HEK293T (cell line): Measurements from ENCODE around the gene LTN1.

Experiments
- CTCF ChIA-PET: fragments of 350-600 bp; formaldehyde crosslinking; extraction: SDS; loops from one replicate; lab custom pipeline; 2021; ENCODE audit warnings: antibody characterized with exemption, inconsistent platforms; lab: Yijun Ruan, JAX
- POLR2A ChIA-PET: fragments of 350-600 bp; formaldehyde crosslinking; extraction: SDS; loops from one replicate; lab custom pipeline; 2020; ENCODE audit warnings: antibody characterized with exemption, inconsistent platforms; lab: Yijun Ruan, JAX
- DNase-seq: peaks from one replicate; pipeline ENCODE4 v3.0.0; 2012; ENCODE audit warnings: mixed read lengths; ENCODE audit errors: extremely low spot score
- ARNT ChIP-seq: fragments of 450-650 bp; IDR thresholded peaks from 2 replicates; pipeline ENCODE4 v1.6.1; 2017; ENCODE audit warnings: mild to moderate bottlenecking
- BHLHE40 ChIP-seq: fragments of 450-650 bp; IDR thresholded peaks from 2 replicates; pipeline ENCODE4 v1.6.1; 2016; ENCODE audit warnings: mild to moderate bottlenecking, moderate library complexity, borderline replicate concordance
- CTBP1 ChIP-seq: fragments of 450-650 bp; IDR thresholded peaks from 2 replicates; pipeline ENCODE4 v1.6.1; 2016; ENCODE audit warnings: borderline replicate concordance
- ELF4 ChIP-seq: fragments of 450-650 bp; IDR thresholded peaks from 2 replicates; pipeline ENCODE4 v1.6.1; 2017; ENCODE audit warnings: antibody characterized with exemption
- FOXA1 ChIP-seq: fragments of 450-650 bp; IDR thresholded peaks from 2 replicates; pipeline ENCODE4 v1.6.1; 2016; ENCODE audit warnings: mild to moderate bottlenecking
- FOXK2 ChIP-seq: fragments of 450-650 bp; IDR thresholded peaks from 2 replicates; pipeline ENCODE4 v1.6.1; 2016; ENCODE audit warnings: mild to moderate bottlenecking
- FOXM1 ChIP-seq: fragments of 450-650 bp; IDR thresholded peaks from 2 replicates; pipeline ENCODE4 v1.6.1; 2017; ENCODE audit warnings: mild to moderate bottlenecking, borderline replicate concordance
- HDGF ChIP-seq: fragments of 450-650 bp; IDR thresholded peaks from 2 replicates; pipeline ENCODE4 v1.6.1; 2017; ENCODE audit warnings: antibody characterized with exemption, borderline replicate concordance
- L3MBTL2 ChIP-seq: fragments of 450-650 bp; conservative IDR thresholded peaks from 2 replicates; pipeline ENCODE4 v1.6.1; 2016; ENCODE audit warnings: mild to moderate bottlenecking
- LEF1 ChIP-seq: fragments of 450-650 bp; IDR thresholded peaks from 2 replicates; pipeline ENCODE4 v1.6.1; 2017; ENCODE audit warnings: mild to moderate bottlenecking, borderline replicate concordance
- NFRKB ChIP-seq: fragments of 450-650 bp; IDR thresholded peaks from 2 replicates; pipeline ENCODE4 v1.6.1; 2016; ENCODE audit warnings: mild to moderate bottlenecking, moderate library complexity
- PKNOX1 ChIP-seq: fragments of 450-650 bp; IDR thresholded peaks from 2 replicates; pipeline ENCODE4 v1.6.1; 2016
- SP1 ChIP-seq: fragments of 450-650 bp; IDR thresholded peaks from 2 replicates; pipeline ENCODE4 v1.6.1; 2017
- SUZ12 ChIP-seq: fragments of 450-650 bp; IDR thresholded peaks from 2 replicates; pipeline ENCODE4 v1.6.1; 2016; ENCODE audit warnings: mild to moderate bottlenecking
- TARDBP ChIP-seq: fragments of 450-650 bp; IDR thresholded peaks from 2 replicates; pipeline ENCODE4 v1.6.1; 2016
- ZNF384 ChIP-seq: fragments of 450-650 bp; IDR thresholded peaks from 2 replicates; pipeline ENCODE4 v1.6.1; 2016

The LTN1 gene

GRCh38 chr21:28961927-28962326, 30.8 kb downstream of the LTN1 start:
- TF ChIP-seq NFRKB = no peak
- no peak for TF ChIP-seq FOXA1
- TF ChIP-seq SUZ12 = no peak
- no peak for TF ChIP-seq SP1
- no peak for TF ChIP-seq FOXM1
- TF ChIP-seq CTBP1 = no peak
- no peak for TF ChIP-seq PKNOX1
- TF ChIP-seq ZNF384 = no peak
- TF ChIP-seq TARDBP = no peak
- TF ChIP-seq L3MBTL2 = no peak
- TF ChIP-seq FOXK2 = no peak
- TF ChIP-seq HDGF = no peak
- TF ChIP-seq ARNT = no peak
- POLR2A ChIA-PET = no interaction called here
- CTCF ChIA-PET = no interaction called here
- no peak for DNase-seq

GRCh38 chr21:28960245-28960644, 32.4 kb downstream of the LTN1 start:
- ChIA-PET CTCF (interaction anchor here (0.6 to 0.7 kb wide), 2 partner anchors 493 to 613 kb away, joined by 3 read pairs; no protein-coding TSS in a partner anchor), POLR2A (no interaction called here)
- no peak for DNase-seq
- no peak for TF ChIP-seq FOXA1
- no peak for TF ChIP-seq TARDBP
- no peak for TF ChIP-seq PKNOX1
- no peak for TF ChIP-seq LEF1
- TF ChIP-seq FOXK2 = no peak
- no peak for TF ChIP-seq ZNF384
- TF ChIP-seq CTBP1 = no peak
- no peak for TF ChIP-seq BHLHE40
- no peak for TF ChIP-seq SP1
- TF ChIP-seq SUZ12 = no peak
- TF ChIP-seq HDGF = no peak
- TF ChIP-seq ARNT = no peak
- TF ChIP-seq L3MBTL2 = no peak

- ChIA-PET POLR2A (no interaction called here), CTCF (no interaction called here)
- TF ChIP-seq FOXA1 (no peak), SP1 (no peak), ELF4 (no peak), HDGF (no peak), LEF1 (no peak), FOXK2 (no peak), BHLHE40 (no peak), L3MBTL2 (no peak), PKNOX1 (no peak), TARDBP (no peak), SUZ12 (no peak)
- no peak for DNase-seq
These were observed 33.1 kb downstream of the LTN1 start for GRCh38 chr21:28959367-28960099.

- TF ChIP-seq CTBP1 (no peak), ZNF384 (no peak), ARNT (no peak), FOXA1 (no peak), TARDBP (no peak)
- DNase-seq = no peak
- ChIA-PET CTCF (interaction anchor here (0.6 kb wide), 1 partner anchor 16 kb away, joined by 9 read pairs; no protein-coding TSS in a partner anchor), POLR2A (no interaction called here)
These were observed 39.4 kb downstream of the LTN1 start for GRCh38 chr21:28953247-28953646.

GRCh38 chr21:28952686-28953085, 40.0 kb downstream of the LTN1 start:
- TF ChIP-seq FOXK2 = no peak
- no peak for TF ChIP-seq LEF1
- no peak for TF ChIP-seq ZNF384
- no peak for TF ChIP-seq BHLHE40
- TF ChIP-seq L3MBTL2 = no peak
- no peak for TF ChIP-seq FOXA1
- TF ChIP-seq TARDBP = no peak
- TF ChIP-seq ARNT = no peak
- TF ChIP-seq NFRKB = no peak
- TF ChIP-seq SUZ12 = no peak
- TF ChIP-seq PKNOX1 = no peak
- no peak for TF ChIP-seq ELF4
- TF ChIP-seq FOXM1 = no peak
- TF ChIP-seq SP1 = no peak
- no peak for TF ChIP-seq HDGF
- TF ChIP-seq CTBP1 = no peak
- CTCF ChIA-PET = interaction anchor here (0.6 kb wide), 1 partner anchor 17 kb away, joined by 9 read pairs; no protein-coding TSS in a partner anchor
- DNase-seq = no peak
- POLR2A ChIA-PET = no interaction called here

- ChIA-PET CTCF (no interaction called here), POLR2A (no interaction called here)
- TF ChIP-seq TARDBP (no peak), SUZ12 (no peak), FOXK2 (no peak), NFRKB (no peak)
- no peak for DNase-seq
These were observed 43.4 kb downstream of the LTN1 start for GRCh38 chr21:28949318-28949717.
